ENCODE results near the gene BPIFB2. TPM values are rescaled to one million over a fixed set of nuclear protein-coding genes. Genes with fewer than 3 reads are reported as not detected.

BPIFB2 gene
- total and polyA plus RNA-seq, 11 donors = not detected

- DNase-seq = no peak
Measured at GRCh38 chr20:33022289-33022688, 14.8 kb downstream of the BPIFB2 start.

GRCh38 chr20:33022694-33023438 is 15.4 kb downstream of the BPIFB2 start:
- ATAC-seq (no peak), DNase-seq (no peak)
- no peaks in the 10 kb centered on the region for H3K4me1 ChIP-seq
- no peaks in the 10 kb centered on the region for H3K9me3 ChIP-seq
- no peak overlapping the region for H3K27ac ChIP-seq
- no peak for TF ChIP-seq POLR2A (IDR thresholded peaks at IDR 0.05)
- no peak for TF ChIP-seq CTCF (IDR thresholded peaks at IDR 0.05)
- H3K27me3 ChIP-seq = no peaks in the 10 kb centered on the region
- intact Hi-C loops (cut with DNase I) = no loop called here
- no peaks in the 10 kb centered on the region for H3K36me3 ChIP-seq
- 71 to 83% (median 81%) methylated on average over 7 of the region's 7 CpGs for whole genome bisulfite sequencing, 4 donors
- no peak overlapping the region for H3K4me3 ChIP-seq

More at GRCh38 chr20:33022289-33022688, 14.8 kb downstream of the BPIFB2 start:
- Histone ChIP-seq H3K36me3 (no peaks in the 10 kb centered on the region), H3K4me1 (no peaks in the 10 kb centered on the region), H3K9me3 (no peaks in the 10 kb centered on the region), H3K27me3 (no peaks in the 10 kb centered on the region), H3K4me3 (no peak overlapping the region), H3K27ac (no peak overlapping the region)
- ATAC-seq = no peak
- TF ChIP-seq POLR2A (IDR thresholded peaks at IDR 0.05) (no peak), CTCF (IDR thresholded peaks at IDR 0.05) (no peak)
- intact Hi-C loops (cut with DNase I) = no loop called here
- WGBS, 4 donors = 62 to 84% (median 72%) methylated on average over 4 of the region's 4 CpGs

GRCh38 chr20:33023439-33024242 is 16.1 kb downstream of the BPIFB2 start:
- no peak for TF ChIP-seq CTCF (IDR thresholded peaks at IDR 0.05)
- TF ChIP-seq POLR2A (IDR thresholded peaks at IDR 0.05) = no peak
- H3K4me1 ChIP-seq = no peaks in the 10 kb centered on the region
- no peaks in the 10 kb centered on the region for H3K9me3 ChIP-seq
- ATAC-seq (no peak), DNase-seq (peak in 1 of 5 donors; percentile 14)
- no peak overlapping the region for H3K27ac ChIP-seq
- WGBS, 4 donors = 68 to 76% (median 71%) methylated on average over 6 of the region's 6 CpGs
- intact Hi-C loops (cut with DNase I) = no loop called here
- no peak overlapping the region for H3K4me3 ChIP-seq
- no peaks in the 10 kb centered on the region for H3K36me3 ChIP-seq
- H3K27me3 ChIP-seq = no peaks in the 10 kb centered on the region

GRCh38 chr20:33024243-33024560 is 16.7 kb downstream of the BPIFB2 start:
- Histone ChIP-seq H3K36me3 (no peaks in the 10 kb centered on the region), H3K27me3 (no peaks in the 10 kb centered on the region), H3K27ac (no peak overlapping the region), H3K9me3 (no peaks in the 10 kb centered on the region), H3K4me1 (no peaks in the 10 kb centered on the region), H3K4me3 (no peak overlapping the region)
- WGBS, 4 donors = 57 to 68% (median 65%) methylated on average over 1 of the region's 1 CpG
- intact Hi-C loops (cut with DNase I) = no loop called here
- TF ChIP-seq CTCF (IDR thresholded peaks at IDR 0.05) (no peak), POLR2A (IDR thresholded peaks at IDR 0.05) (no peak)
- ATAC-seq (no peak), DNase-seq (no peak)

Measured in heart left ventricle (tissue), 16 donors.